ENCODE measurements around the gene TNFRSF19.

- TF ChIP-seq RAD21 (IDR thresholded peaks at IDR 0.05) (no peak), REST (IDR thresholded peaks at IDR 0.05) (no peak), FOXA1 (IDR thresholded peaks at IDR 0.05) (no peak), JUND (IDR thresholded peaks at IDR 0.05) (no peak), GABPA (IDR thresholded peaks at IDR 0.05 in 1 of 2, conservative IDR thresholded peaks at IDR 0.05 in 1 of 2) (no peak), SP1 (IDR thresholded peaks at IDR 0.05) (no peak), HNF4G (IDR thresholded peaks at IDR 0.05) (no peak), YY1 (IDR thresholded peaks at IDR 0.05) (no peak), MAX (IDR thresholded peaks at IDR 0.05) (no peak), RXRA (IDR thresholded peaks at IDR 0.05) (no peak), TAF1 (conservative IDR thresholded peaks at IDR 0.05) (no peak)
- TF ChIP-seq, protein P1, sequence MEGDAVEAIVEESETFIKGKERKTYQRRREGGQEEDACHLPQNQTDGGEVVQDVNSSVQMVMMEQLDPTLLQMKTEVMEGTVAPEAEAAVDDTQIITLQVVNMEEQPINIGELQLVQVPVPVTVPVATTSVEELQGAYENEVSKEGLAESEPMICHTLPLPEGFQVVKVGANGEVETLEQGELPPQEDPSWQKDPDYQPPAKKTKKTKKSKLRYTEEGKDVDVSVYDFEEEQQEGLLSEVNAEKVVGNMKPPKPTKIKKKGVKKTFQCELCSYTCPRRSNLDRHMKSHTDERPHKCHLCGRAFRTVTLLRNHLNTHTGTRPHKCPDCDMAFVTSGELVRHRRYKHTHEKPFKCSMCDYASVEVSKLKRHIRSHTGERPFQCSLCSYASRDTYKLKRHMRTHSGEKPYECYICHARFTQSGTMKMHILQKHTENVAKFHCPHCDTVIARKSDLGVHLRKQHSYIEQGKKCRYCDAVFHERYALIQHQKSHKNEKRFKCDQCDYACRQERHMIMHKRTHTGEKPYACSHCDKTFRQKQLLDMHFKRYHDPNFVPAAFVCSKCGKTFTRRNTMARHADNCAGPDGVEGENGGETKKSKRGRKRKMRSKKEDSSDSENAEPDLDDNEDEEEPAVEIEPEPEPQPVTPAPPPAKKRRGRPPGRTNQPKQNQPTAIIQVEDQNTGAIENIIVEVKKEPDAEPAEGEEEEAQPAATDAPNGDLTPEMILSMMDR (IDR thresholded peaks at IDR 0.05; ENCODE audit: low read depth, low read length, missing input control) = no peak
- TF ChIP-seq, protein P2, sequence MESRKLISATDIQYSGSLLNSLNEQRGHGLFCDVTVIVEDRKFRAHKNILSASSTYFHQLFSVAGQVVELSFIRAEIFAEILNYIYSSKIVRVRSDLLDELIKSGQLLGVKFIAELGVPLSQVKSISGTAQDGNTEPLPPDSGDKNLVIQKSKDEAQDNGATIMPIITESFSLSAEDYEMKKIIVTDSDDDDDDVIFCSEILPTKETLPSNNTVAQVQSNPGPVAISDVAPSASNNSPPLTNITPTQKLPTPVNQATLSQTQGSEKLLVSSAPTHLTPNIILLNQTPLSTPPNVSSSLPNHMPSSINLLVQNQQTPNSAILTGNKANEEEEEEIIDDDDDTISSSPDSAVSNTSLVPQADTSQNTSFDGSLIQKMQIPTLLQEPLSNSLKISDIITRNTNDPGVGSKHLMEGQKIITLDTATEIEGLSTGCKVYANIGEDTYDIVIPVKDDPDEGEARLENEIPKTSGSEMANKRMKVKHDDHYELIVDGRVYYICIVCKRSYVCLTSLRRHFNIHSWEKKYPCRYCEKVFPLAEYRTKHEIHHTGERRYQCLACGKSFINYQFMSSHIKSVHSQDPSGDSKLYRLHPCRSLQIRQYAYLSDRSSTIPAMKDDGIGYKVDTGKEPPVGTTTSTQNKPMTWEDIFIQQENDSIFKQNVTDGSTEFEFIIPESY (IDR thresholded peaks at IDR 0.05) = no peak
These were observed 61.9 kb downstream of the TNFRSF19 start for GRCh38 chr13:23632048-23632582.

All from liver (tissue), 3 donors.